ENCODE measurements around the gene TANGO2.

DNA sequence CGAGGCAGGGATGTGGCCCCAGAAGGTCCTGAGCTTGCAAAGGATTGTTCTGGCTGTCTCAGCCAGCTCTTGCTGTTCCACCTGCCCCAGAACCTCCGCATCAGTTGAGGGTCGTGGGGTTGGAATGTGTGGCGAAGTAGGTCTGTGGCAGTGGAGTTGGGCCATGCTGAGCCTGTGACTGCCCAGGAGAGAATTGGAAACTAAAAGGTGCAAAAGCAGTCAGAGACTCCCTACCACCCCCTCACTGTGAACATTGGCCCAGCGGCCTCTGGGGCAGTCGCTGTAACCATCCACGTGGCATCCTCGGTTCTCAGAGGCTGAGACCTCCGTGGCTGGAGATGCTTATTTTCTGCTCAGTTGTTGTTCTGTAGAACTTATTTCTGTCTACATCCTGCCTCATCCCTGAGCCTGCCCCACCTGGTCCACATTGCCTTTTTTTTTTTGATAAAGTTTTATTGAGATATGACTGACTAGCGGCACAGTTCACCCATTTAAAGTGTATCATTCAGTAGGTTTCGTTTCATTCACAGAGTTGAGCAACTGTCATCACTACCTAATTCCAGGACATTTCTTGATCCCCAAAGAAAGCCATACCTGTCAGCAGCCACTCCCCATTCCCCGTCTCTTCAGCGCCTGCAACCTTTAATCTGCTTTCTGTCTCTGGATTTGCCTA lies 36.8 kb downstream of the TANGO2 start:
- TF ChIP-seq, protein P1, sequence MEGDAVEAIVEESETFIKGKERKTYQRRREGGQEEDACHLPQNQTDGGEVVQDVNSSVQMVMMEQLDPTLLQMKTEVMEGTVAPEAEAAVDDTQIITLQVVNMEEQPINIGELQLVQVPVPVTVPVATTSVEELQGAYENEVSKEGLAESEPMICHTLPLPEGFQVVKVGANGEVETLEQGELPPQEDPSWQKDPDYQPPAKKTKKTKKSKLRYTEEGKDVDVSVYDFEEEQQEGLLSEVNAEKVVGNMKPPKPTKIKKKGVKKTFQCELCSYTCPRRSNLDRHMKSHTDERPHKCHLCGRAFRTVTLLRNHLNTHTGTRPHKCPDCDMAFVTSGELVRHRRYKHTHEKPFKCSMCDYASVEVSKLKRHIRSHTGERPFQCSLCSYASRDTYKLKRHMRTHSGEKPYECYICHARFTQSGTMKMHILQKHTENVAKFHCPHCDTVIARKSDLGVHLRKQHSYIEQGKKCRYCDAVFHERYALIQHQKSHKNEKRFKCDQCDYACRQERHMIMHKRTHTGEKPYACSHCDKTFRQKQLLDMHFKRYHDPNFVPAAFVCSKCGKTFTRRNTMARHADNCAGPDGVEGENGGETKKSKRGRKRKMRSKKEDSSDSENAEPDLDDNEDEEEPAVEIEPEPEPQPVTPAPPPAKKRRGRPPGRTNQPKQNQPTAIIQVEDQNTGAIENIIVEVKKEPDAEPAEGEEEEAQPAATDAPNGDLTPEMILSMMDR (IDR thresholded peaks at IDR 0.05; ENCODE audit: borderline replicate concordance, extremely low read depth, low read length, poor library complexity, severe bottlenecking): no peak
- no peak for TF ChIP-seq EZH2 (IDR thresholded peaks at IDR 0.05; ENCODE audit: borderline replicate concordance, low read depth, low read length, severe bottlenecking)
